GM12878 (cell line): Measurements from ENCODE around the gene SHLD1. TPM values are rescaled to one million over a fixed set of nuclear protein-coding genes. Genes with fewer than 3 reads are reported as not detected.

Experiments
- ATAC-seq: fragments of 200-7000 bp; cut with Tn5 transposase; 3 replicates; pipeline ENCODE4 v1.9.1; 2020; ENCODE audit warnings: mild to moderate bottlenecking, moderate library complexity
- BruUV-seq: library from RNA; stranded (reverse); fragments of 400-500 nt; replicated peaks from 2 replicates; lab custom pipeline; 2021; lab: Mats Ljungman, UMichigan
- CTCF ChIA-PET: fragments of 300-600 bp; sonication (Branson Sonifier 250); formaldehyde crosslinking; extraction: SDS; loops from one replicate; lab custom pipeline; 2021; ENCODE audit warnings: inconsistent platforms; lab: Yijun Ruan, JAX
- POLR2A ChIA-PET: fragments of 350-600 bp; formaldehyde crosslinking; extraction: SDS; loops from one replicate; lab custom pipeline; 2021; ENCODE audit warnings: inconsistent platforms; lab: Charles Lee
- RAD21 ChIA-PET: fragments of 300-600 bp; sonication (Branson Sonifier 250); formaldehyde crosslinking; loops from one replicate; lab custom pipeline; 2023; ENCODE audit warnings: antibody characterized with exemption; ENCODE audit not compliant: unreplicated experiment; lab: Charles Lee
- SMC1A ChIA-PET: fragments of 300-600 bp; sonication (Branson Sonifier 250); formaldehyde crosslinking; loops from one replicate; lab custom pipeline; 2023; ENCODE audit not compliant: unreplicated experiment, uncharacterized antibody; lab: Charles Lee
- DNase-seq: peaks from one replicate; pipeline ENCODE4 v3.0.0-alpha.2; 2011; ENCODE audit warnings: low read depth, low spot score
- FAIRE-seq: peaks from 3 replicates; lab custom pipeline; 2011; peaks lifted over from hg19 to GRCh38; lab: Jason Lieb, UNC
- H2AFZ ChIP-seq: 2 replicates; pipeline ENCODE4 v1.6.0; 2011; ENCODE audit warnings: low read depth, low read length, control low read depth; ENCODE audit not compliant: control insufficient read depth
- H3K27ac ChIP-seq: 2 replicates; pipeline ENCODE4 v1.5.1; 2011; ENCODE audit warnings: control low read depth; ENCODE audit not compliant: control insufficient read depth, insufficient read depth
- H3K27me3 ChIP-seq, 2 experiments: replicated peaks in 1 of 2; 2 replicates each; pipeline versions ENCODE4 v1.6.0 to v1.6.1; 2011; ENCODE audit warnings: low read length in 1 of 2; ENCODE audit not compliant: control insufficient read depth in 2 of 2, insufficient read depth in 2 of 2
- H3K36me3 ChIP-seq, 2 experiments: 2 replicates each; pipeline ENCODE4 v1.5.1; 2011; ENCODE audit warnings: low read length in 1 of 2; ENCODE audit not compliant: control insufficient read depth in 2 of 2, insufficient read depth in 2 of 2
- H3K4me1 ChIP-seq: 2 replicates; pipeline ENCODE4 v1.6.1; 2011; ENCODE audit warnings: mild to moderate bottlenecking, low read length, moderate library complexity, mixed read lengths; ENCODE audit not compliant: control insufficient read depth, insufficient read depth
- H3K4me2 ChIP-seq: 2 replicates; pipeline ENCODE4 v1.6.0; 2011; ENCODE audit warnings: control low read depth; ENCODE audit not compliant: control insufficient read depth, insufficient read depth
- H3K4me3 ChIP-seq: fragments of 200-600 bp; sonication (generic); 2 replicates; pipeline ENCODE4 v1.5.1; 2016
- H3K79me2 ChIP-seq: 2 replicates; pipeline ENCODE4 v1.6.0; 2011; ENCODE audit warnings: low read length; ENCODE audit not compliant: control insufficient read depth, insufficient read depth
- H3K9ac ChIP-seq: 2 replicates; pipeline ENCODE4 v1.8.0; 2011; ENCODE audit warnings: low read length, control low read depth, mixed read lengths; ENCODE audit not compliant: control insufficient read depth, insufficient read depth
- H3K9me3 ChIP-seq: replicated peaks from 3 replicates; pipeline ENCODE4 v1.5.1; 2011; ENCODE audit warnings: mild to moderate bottlenecking, low read length; ENCODE audit not compliant: control insufficient read depth, insufficient read depth
- H4K20me1 ChIP-seq: 2 replicates; pipeline ENCODE4 v1.6.0; 2011; ENCODE audit not compliant: control insufficient read depth, insufficient read depth
- CREB1 ChIP-seq: IDR thresholded peaks from 2 replicates; pipeline ENCODE4 v1.6.1; 2012; ENCODE audit warnings: low read depth, mild to moderate bottlenecking, inconsistent platforms
- CTCF ChIP-seq, 3 experiments: IDR thresholded peaks in 2 of 3; conservative IDR thresholded peaks in 1 of 3; 2 replicates each; pipeline ENCODE4 v1.5.1; 2011; ENCODE audit warnings: low read depth in 3 of 3, low read length in 3 of 3, mild to moderate bottlenecking in 3 of 3, control low read depth in 2 of 3, moderate library complexity in 2 of 3, inconsistent platforms in 1 of 3, mixed read lengths in 1 of 3; ENCODE audit not compliant: control insufficient read depth in 2 of 3, insufficient read depth in 1 of 3; ENCODE audit errors: extremely low read depth in 1 of 3
- DPF2 ChIP-seq: fragments of 450-650 bp; IDR thresholded peaks from 2 replicates; pipeline ENCODE4 v1.6.1; 2017; ENCODE audit warnings: mild to moderate bottlenecking
- E4F1 ChIP-seq: fragments of 450-650 bp; IDR thresholded peaks from 2 replicates; pipeline ENCODE4 v1.6.1; 2018; ENCODE audit warnings: borderline replicate concordance, mild to moderate bottlenecking; ENCODE audit not compliant: partially characterized antibody
- ESRRA ChIP-seq: IDR thresholded peaks from 2 replicates; pipeline ENCODE4 v1.6.1; 2012; ENCODE audit warnings: mild to moderate bottlenecking, low read length, improper control_type of control experiment
- ETV6 ChIP-seq, 2 experiments: fragments of 450-650 bp in 1 of 2; IDR thresholded peaks in 1 of 2; conservative IDR thresholded peaks in 1 of 2; 2 replicates each; pipeline ENCODE4 v1.6.1; 2014; ENCODE audit warnings: antibody characterized with exemption in 1 of 2, borderline replicate concordance in 1 of 2, low read depth in 1 of 2, mild to moderate bottlenecking in 1 of 2, moderate library complexity in 1 of 2
- FOXM1 ChIP-seq: IDR thresholded peaks from 2 replicates; pipeline ENCODE4 v1.6.1; 2012; ENCODE audit warnings: low read depth, mild to moderate bottlenecking, inconsistent platforms, low read length, moderate library complexity
- MYB ChIP-seq: fragments of 150-350 bp; IDR thresholded peaks from 2 replicates; pipeline ENCODE4 v1.6.1; 2014; ENCODE audit warnings: mild to moderate bottlenecking, low read depth, low read length, borderline replicate concordance
- RUNX3 ChIP-seq: IDR thresholded peaks from 2 replicates; pipeline ENCODE4 v1.6.1; 2012; ENCODE audit warnings: low read length, inconsistent platforms
- ZNF217 ChIP-seq: fragments of 450-650 bp; IDR thresholded peaks from 2 replicates; pipeline ENCODE4 v1.6.1; 2017; ENCODE audit warnings: antibody characterized with exemption, mild to moderate bottlenecking
- WGBS: methylation state at CpG from one replicate; pipeline ENCODE4 v1.1.6; 2016; ENCODE audit warnings: low lambda C conversion rate; ENCODE audit not compliant: insufficient replicate concordance, insufficient coverage; ENCODE audit errors: missing lambda C conversion rate; 5-methylcytosine and 5-hydroxymethylcytosine counted together
- in situ Hi-C: fragments of 300-500 bp; cut with MboI; formaldehyde crosslinking; loops from 9 replicates; pipeline ENCODE4 v1.14.3; 2018; ENCODE audit warnings: mixed read lengths
- intact Hi-C: fragments of 100-400 bp; cut with micrococcal nuclease; formaldehyde crosslinking; loops from one replicate; pipeline ENCODE4 v1.14.2; 2022; ENCODE audit not compliant: unreplicated experiment
- polyA plus RNA-seq, 11 experiments: library from polyadenylated mRNA; depleted of rRNA in 4 of 11; unstranded in 6 of 11; stranded (reverse) in 5 of 11; fragments of >200 nt; fragmentation: Nextera tagmentation in 4 of 11; fragmentation: Illumina TruSeq in 1 of 11; extraction: Ambion mirVana in 4 of 11; extraction: Trizol in 1 of 11; gene quantifications; 1 replicate in 1 of 11; 2 replicates in 10 of 11; pipeline versions ENCODE4 v1.2.1 to v1.2.3, GENCODE V29; 2011 to 2016; ENCODE audit warnings: inconsistent platforms in 2 of 11, missing spikeins in 2 of 11, low read depth in 1 of 11
- total RNA-seq, 4 experiments: library from RNA; depleted of rRNA in 3 of 4; stranded (reverse); fragments of >200 nt in 3 of 4; fragmentation: Illumina TruSeq in 1 of 4; extraction: Trizol in 1 of 4; gene quantifications; 2 replicates each; pipeline versions ENCODE4 v1.2.1 to v1.2.3, GENCODE V29; 2013 to 2021

SHLD1 gene
- total and polyA plus RNA-seq, 10 of the 15 experiments (the other 5 are each of a cell fraction or from before 2014, with no cell fraction given) = 10.8 to 70.9 (median 25.4) TPM

- no peak overlapping the region for H3K4me3 ChIP-seq
- in situ Hi-C loops (no loop called here), intact Hi-C loops (no loop called here)
- no peaks in the 10 kb centered on the region for H4K20me1 ChIP-seq
- H3K9ac ChIP-seq = no peak overlapping the region
- H3K79me2 ChIP-seq = no peaks in the 10 kb centered on the region
- no peaks in the 10 kb centered on the region; the same call in 2 of the 3 replicates for H3K9me3 ChIP-seq
- ChIA-PET POLR2A (interaction anchor here (1.1 kb wide), 1 partner anchor 134 kb away, joined by 3 read pairs; no protein-coding TSS in a partner anchor), SMC1A (interaction anchor here (0.8 to 2.4 kb wide), 8 partner anchors 10 to 160 kb away, joined by 3 to 8 read pairs (median 3); no protein-coding TSS in a partner anchor), RAD21 (interaction anchor here (0.5 to 1.1 kb wide), 3 partner anchors 16 to 75 kb away, joined by 3 read pairs; no protein-coding TSS in a partner anchor), CTCF (interaction anchor here (0.7 kb wide), 1 partner anchor 1584 kb away, joined by 3 read pairs; no protein-coding TSS in a partner anchor)
- DNase-seq (no peak), FAIRE-seq (no peak), ATAC-seq (no peak)
- no peak overlapping the region for H3K27ac ChIP-seq
- H3K4me1 ChIP-seq = no peaks in the 10 kb centered on the region
- H3K4me2 ChIP-seq = no peak overlapping the region
- TF ChIP-seq ETV6 (conservative IDR thresholded peaks at IDR 0.05 in 1 of 2, IDR thresholded peaks at IDR 0.05 in 1 of 2; ENCODE audit: borderline replicate concordance in 1 of 2, low read depth in 1 of 2) = no peak
- TF ChIP-seq FOXM1 = no peak
- TF ChIP-seq ZNF217 = no peak
- no peak for TF ChIP-seq DPF2
- H3K36me3 ChIP-seq = no peaks in the 10 kb centered on the region
- no peaks in the 10 kb centered on the region; a peak in 1 of 4 replicates for H3K27me3 ChIP-seq
- BruUV-seq = no TSS peak
- H2AFZ ChIP-seq = no peak overlapping the region
- 34% methylated on average over 2 of the region's 2 CpGs for WGBS
Measured at GRCh38 chr20:5730131-5730530, 20.1 kb upstream of the SHLD1 start.

GRCh38 chr20:5731753-5732366 is 18.3 kb upstream of the SHLD1 start:
- no TSS peak for BruUV-seq
- DNase-seq (no peak), FAIRE-seq (no peak), ATAC-seq (no peak; the same call in 2 of the 3 replicates)
- Histone ChIP-seq H3K79me2 (no peaks in the 10 kb centered on the region), H3K27me3 (no peaks in the 10 kb centered on the region; a peak in 1 of 4 replicates), H2AFZ (no peak overlapping the region), H3K4me3 (no peak overlapping the region), H3K9ac (no peak overlapping the region), H3K9me3 (no peaks in the 10 kb centered on the region; the same call in 2 of the 3 replicates), H3K4me2 (no peak overlapping the region), H3K27ac (no peak overlapping the region), H3K4me1 (no peaks in the 10 kb centered on the region), H4K20me1 (no peaks in the 10 kb centered on the region), H3K36me3 (no peaks in the 10 kb centered on the region)
- SMC1A ChIA-PET = interaction anchor here (1.0 to 2.4 kb wide), 7 partner anchors 9 to 203 kb away, joined by 3 to 8 read pairs (median 3); partner anchors contain the start of gene SHLD1
- POLR2A ChIA-PET = interaction anchor here (1.0 kb wide), 1 partner anchor 28 kb away, joined by 3 read pairs; no protein-coding TSS in a partner anchor
- intact Hi-C loops = no loop called here
- CTCF ChIA-PET = interaction anchor here (1.3 kb wide), 1 partner anchor 56 kb away, joined by 6 read pairs; no protein-coding TSS in a partner anchor
- in situ Hi-C loops = no loop called here
- WGBS = 58% methylated on average over 6 of the region's 6 CpGs
- RAD21 ChIA-PET = interaction anchor here (1.0 kb wide), 1 partner anchor 57 kb away, joined by 4 read pairs; no protein-coding TSS in a partner anchor
- no peak for TF ChIP-seq E4F1
- TF ChIP-seq CTCF (IDR thresholded peaks at IDR 0.05 in 2 of 3, conservative IDR thresholded peaks at IDR 0.05 in 1 of 3; ENCODE audit: control insufficient read depth in 2 of 3, extremely low read depth in 1 of 3, insufficient read depth in 1 of 3, low read depth in 3 of 3, low read length in 3 of 3) = no peak
- no peak for TF ChIP-seq MYB
- TF ChIP-seq ESRRA = no peak
- TF ChIP-seq CREB1 = no peak
- TF ChIP-seq RUNX3 = no peak
